CD4-positive, alpha-beta T cell treated with Interleukin-1 beta for 1 hour (primary cell): ENCODE results near the gene ZNF629.

Source experiments
- DNase-seq, 2 donors: peaks; one replicate each; pipeline ENCODE4 v3.0.0-alpha.2; 2020 to 2022

ZNF629 gene

DNA sequence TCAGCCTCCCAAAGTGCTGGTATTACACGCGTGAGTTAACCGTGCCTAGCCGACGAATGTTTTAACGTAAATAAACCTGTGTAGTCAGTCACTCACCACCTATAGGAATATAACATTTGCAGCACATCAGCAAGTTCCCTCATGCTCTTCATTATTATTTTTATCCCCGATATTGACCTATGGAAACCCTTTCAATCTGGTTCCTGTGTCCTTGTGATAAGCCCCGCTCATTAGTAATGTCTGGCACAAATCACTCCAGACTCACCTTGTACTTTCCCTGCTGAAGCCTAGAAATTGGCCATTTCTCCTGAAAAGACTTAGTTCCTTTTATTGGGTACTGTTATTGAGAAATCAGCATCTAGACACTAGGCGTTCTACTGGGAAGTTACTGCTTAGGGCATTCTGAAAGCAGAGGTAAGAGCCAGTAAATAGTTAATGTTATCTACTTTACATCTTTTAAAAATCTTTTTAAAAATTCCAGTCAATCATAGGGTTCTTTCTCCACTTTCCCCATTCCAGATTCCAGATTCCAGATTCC, 40.3 kb downstream of the ZNF629 start:
- DNase-seq, result no peak

GRCh38 chr16:30745082-30745481, 41.9 kb downstream of the ZNF629 start:
- DNase-seq, result no peak

- DNase-seq, result no peak
These were observed 42.8 kb downstream of the ZNF629 start for GRCh38 chr16:30744183-30744582.

GRCh38 chr16:30743716-30744115, 43.3 kb downstream of the ZNF629 start:
- no peak for DNase-seq

DNA sequence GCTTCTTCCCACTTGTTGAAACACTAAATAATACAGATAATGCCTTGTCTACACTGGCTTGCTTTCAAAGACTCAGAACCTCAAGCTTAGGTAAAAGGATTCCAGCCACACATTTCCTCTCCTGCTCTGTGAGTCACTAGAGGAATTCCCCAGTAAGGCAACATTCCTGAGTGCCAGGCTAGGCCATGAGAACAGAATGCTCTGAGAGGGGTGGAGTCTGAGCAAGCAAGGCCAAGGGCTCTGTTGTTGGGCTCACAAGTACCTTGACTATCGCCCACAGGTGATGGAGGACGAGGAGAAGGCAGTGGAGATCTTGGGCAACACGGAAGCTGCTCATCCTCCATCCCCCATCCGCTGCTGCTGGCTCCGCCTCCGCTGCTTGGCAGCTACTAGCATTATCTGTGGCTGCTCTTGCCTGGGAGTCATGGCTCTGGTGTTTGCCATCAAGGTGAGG, 45.5 kb downstream of the ZNF629 start:
- no peak for DNase-seq

GRCh38 chr16:30740364-30741251, 46.4 kb downstream of the ZNF629 start:
- DNase-seq, result no peak

- DNase-seq, result no peak
These were observed 47.7 kb downstream of the ZNF629 start for GRCh38 chr16:30738984-30739951.

DNA sequence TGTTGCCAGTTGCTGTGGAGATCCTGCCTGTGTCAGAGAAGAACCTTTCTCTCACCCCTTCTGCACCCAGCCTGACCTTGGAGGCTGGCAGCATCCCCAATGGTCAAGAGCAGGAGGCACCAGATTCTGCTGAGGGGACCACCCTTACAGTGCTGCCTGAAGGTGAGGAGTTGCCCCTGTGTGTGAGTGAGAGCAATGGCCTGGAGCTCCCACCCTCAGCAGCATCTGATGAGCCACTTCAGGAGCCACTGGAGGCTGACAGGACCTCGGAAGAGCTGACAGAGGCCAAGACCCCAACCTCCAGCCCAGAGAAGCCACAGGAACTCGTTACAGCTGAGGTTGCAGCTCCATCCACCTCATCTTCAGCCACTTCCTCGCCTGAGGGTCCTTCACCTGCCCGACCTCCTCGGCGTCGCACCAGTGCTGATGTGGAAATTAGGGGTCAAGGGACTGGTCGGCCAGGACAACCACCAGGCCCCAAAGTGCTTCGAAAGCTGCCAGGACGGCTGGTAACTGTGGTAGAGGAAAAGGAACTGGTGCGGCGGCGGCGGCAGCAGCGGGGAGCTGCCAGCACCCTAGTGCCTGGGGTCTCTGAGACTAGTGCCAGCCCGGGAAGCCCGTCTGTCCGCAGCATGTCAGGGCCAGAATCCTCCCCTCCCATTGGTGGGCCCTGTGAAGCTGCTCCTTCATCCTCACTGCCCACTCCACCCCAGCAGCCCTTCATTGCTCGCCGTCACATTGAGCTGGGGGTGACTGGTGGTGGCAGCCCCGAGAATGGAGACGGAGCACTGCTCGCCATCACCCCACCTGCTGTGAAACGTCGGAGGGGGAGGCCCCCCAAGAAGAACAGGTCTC, 49.0 kb downstream of the ZNF629 start:
- DNase-seq, result no peak

- DNase-seq, result no peak
These were observed 49.8 kb downstream of the ZNF629 start for GRCh38 chr16:30736995-30737793.

DNA sequence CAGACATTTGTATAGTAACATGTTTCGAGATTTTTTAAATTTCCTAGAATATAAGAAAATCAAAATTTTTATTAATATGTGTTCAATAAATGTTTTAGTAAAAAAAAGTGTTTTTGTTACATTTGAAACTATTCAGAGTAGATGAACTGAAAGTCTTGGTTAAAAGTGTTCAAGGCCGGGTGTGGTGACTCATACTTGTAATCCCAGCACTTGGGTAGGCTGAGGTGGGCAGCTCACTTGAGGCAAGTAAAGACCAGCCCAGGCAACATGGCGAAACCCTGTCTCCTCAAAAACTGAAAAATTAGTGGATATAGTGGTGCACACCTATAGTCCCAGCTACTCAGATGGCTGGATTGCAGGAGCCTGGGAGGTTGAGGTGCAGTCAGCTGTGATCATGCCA, 55.6 kb downstream of the ZNF629 start:
- no peak for DNase-seq

DNA sequence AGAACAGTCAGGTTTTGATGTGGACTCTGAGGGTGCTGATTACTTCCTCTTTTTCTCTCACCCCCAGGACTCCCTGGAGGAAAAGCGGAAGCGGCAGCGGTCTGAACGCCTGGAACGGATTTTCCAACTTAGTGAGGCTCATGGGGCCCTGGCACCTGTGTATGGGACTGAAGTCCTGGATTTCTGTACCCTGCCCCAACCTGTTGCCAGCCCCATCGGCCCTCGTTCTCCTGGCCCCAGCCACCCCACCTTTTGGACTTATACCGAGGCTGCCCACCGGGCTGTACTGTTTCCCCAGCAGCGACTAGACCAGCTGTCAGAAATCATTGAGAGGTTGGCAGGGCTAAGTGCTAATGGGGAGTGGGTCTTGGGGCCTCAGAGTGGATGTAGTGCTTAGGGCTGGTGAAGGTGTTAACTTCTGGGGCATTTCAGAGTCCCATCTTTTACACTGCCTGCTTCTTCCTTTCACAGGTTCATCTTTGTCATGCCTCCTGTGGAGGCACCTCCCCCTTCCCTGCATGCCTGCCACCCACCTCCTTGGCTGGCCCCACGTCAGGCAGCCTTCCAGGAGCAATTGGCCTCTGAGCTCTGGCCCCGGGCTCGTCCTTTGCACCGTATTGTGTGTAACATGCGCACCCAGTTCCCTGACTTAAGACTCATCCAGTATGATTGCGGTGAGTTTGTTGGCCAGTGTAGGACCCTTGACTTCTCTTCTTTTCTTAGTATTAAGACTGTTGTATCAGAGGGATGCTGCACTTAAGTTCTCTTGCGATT, 57.9 kb downstream of the ZNF629 start:
- peak in 1 of 2 donors; percentile 34 for DNase-seq
